Epidermal melanocyte (primary cell): ENCODE data around the gene PTGIR.

Experiments used
- DNase-seq: peaks from one replicate; pipeline ENCODE4 v3.0.0; 2011; ENCODE audit warnings: low spot score; ENCODE audit not compliant: insufficient read length

The PTGIR gene, protein sequence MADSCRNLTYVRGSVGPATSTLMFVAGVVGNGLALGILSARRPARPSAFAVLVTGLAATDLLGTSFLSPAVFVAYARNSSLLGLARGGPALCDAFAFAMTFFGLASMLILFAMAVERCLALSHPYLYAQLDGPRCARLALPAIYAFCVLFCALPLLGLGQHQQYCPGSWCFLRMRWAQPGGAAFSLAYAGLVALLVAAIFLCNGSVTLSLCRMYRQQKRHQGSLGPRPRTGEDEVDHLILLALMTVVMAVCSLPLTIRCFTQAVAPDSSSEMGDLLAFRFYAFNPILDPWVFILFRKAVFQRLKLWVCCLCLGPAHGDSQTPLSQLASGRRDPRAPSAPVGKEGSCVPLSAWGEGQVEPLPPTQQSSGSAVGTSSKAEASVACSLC

DNA sequence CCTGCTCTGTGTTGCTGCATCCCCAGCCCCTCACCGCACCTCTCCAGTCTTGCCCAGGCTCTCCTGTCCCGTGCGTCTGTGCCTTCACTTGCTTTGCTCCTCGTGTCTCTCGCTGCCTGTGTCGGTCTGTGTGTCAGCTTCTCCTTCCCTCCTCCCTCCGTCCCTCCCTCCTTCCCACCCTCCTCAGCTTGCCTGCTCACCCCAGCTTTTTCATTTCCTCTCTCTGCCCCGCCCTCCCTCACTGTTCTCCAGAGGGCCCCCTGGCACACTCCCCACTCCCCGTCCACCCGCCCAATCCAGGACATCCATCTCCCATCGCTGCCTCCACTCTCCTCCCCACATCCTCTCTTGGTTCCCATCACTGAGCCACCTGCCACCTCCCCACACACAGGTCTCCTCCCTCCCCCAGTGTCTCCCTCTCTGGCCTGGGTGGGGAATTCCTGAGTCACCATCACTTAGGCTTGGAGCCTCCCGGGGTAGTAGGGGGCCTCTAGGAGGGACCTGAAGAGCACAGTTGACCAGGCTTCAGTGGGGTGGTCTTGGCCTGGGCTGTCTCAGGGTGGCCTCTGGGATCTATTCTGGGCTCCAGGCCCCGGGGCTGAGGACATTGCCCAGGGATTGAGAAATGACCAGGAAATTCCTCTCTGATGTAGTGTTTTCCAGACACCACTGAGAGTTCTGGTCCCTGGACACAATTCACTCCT is at the start of gene PTGIR:
TSS of gene PTGIR (minus strand) at position 132 of the 704 bp plus-strand sequence. CDS start 864 bp downstream, outside the sequence.
- DNase-seq: no peak

- DNase-seq: no peak
Observed at GRCh38 chr19:46670813-46671212, 45.9 kb upstream of the PTGIR start.

DNA sequence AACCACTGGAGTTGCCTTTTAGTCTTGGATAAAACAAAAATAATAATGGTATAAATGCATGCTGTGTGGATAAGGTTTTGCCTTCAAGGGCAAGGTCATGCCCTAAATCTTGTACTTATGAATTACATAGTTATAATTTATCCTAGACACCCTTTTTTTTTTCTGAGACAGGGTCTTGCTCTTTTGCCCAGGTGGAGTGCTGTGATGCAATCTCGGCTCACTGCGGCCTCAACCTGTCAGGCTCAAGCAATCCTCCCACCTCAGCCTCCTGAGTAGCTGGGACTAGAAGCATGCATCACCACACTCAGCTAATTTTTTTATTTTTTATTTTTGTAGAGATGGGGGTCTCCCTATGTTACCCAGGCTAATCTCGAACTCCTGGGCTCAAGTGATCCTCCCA is 43.8 kb upstream of the PTGIR start:
- DNase-seq: no peak

- DNase-seq: no peak
Observed at GRCh38 chr19:46665072-46665471, 40.2 kb upstream of the PTGIR start.

DNA sequence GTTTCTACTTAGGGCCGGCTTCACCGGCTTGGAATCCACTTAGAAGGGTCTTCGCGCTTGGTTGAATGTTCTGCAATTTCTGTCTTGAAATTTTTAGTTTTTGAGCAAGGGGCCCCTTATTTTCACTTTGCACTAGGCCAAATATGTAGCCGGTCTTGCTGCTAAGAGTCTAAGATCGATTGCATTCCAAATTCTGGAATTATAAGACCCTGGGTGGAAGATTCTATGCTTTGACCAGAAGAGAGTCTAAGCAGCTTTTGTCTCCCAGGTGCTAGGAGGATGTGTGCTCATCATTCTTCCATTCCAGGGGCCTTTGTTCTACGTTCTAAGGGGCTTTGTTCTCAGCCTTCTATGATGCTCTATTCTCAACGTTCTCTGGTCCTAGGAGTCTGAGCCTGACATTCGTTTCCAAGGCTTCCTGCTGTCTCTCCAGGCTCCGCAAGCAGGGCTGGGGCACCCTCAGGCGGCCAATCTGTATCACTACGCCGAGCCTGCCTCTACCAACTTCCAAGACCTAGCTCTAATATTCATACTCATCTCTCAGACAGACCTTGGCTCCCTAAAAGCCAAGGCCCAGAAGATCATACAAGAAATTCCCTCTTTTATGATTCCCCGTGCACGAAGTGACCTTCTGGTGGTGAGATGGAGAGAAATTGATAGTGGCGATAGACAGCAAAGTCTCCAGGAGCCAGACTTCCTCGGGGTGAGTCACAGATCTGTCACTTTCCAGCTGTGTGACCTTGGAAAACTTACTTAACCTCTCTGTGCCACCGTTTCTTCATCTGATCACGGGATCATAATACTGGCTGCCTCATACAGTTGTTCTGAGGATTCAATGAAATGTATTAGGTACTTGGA is 37.1 kb upstream of the PTGIR start:
- peak; percentile 87 for DNase-seq

- DNase-seq: peak; percentile 96
Observed at GRCh38 chr19:46661020-46661731, 36.3 kb upstream of the PTGIR start, which contains the start of gene DACT3. DACT3 (minus strand) TSS chr19:46661182; CDS start chr19:46661064, 118 bp downstream.

DNA sequence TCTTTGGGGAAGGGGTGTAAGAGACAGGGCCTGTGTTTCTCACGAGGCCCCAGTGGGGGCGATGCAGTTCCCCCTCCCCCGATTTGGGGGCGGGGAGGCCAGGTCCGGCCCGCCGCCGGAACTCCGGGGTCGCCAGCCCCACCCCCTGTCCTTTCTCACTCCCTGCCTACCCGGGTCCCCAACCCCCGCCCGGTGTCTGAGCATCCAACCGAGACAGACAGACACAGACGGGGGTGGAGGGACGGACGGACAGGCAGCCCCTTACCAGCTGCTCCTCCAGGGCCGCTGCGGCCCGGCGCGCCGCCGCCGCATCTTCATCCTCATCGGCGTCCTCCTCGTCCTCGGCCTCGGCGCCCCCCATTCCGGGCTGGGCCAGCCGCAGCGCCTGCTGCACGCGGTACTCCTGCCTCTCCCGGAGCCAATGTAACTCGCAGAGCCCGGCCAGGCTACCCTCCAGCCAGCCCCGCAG is 35.7 kb upstream of the PTGIR start:
- no peak for DNase-seq

DNA sequence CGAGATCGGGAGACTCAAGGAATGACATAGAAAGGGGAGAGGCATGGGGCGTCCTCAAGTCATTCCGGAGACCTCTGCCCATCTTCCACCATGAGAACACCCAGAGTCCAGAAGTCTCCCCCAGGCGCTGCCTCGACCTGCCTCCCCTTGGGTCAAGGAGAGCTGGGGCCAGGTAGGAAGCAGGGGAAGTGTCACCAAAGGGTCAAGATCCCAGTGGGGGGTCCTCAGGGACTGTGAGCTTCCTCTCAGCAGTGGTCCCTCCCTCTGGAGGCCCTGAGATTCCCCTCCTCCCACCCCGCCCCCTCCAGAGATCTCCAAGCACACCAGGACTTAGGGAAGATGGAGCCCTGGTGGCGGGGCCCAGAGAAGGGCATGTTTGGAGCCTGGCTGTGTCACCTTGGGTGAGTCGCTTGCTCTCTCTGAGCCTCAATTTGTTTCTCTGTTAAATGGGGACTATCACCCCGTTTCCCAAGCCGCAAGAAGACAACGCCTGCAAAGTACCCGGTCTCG is 35.2 kb upstream of the PTGIR start:
- DNase-seq: no peak

DNA sequence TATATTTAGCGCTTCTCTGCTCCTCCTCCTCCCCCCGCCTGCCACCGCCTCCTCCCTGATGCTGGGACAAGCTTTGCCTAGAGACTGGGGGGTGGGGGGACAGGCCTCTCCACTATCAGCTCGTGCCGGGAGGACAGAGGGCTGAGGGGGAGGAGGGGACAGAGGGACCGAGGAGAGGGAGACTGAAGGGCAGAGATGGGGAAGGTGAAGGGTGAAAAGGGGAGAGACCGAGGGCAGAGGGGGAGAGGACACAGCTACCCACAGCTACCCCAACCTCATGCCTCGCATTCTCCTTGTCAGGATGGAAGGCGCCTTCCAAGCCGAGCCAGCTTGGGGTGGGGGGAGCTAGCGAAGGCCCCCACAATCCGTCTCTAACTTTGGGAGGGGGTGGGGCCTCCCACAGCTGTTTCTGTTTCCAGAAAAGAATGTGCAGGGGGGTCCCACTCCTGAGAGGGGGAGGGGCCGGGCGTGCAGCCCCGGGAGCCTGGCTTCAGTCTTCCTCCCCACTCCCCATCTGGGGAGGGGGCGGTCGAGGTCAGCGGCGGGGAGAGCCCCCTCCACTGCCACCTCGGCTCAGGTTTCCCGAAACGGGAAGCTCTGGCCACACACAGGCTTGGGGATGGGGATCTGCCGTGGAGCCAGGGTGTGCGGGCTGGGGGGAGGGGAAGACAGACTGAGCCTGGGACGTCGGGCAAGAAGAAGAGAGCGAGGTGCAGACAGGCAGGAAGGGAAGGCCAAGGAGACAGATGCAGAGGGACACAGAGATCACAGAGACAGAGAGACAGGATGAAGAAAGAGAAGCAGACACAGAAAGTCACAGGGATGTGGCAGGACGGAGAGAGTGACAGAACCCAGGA is 34.5 kb upstream of the PTGIR start:
- no peak for DNase-seq

DNA sequence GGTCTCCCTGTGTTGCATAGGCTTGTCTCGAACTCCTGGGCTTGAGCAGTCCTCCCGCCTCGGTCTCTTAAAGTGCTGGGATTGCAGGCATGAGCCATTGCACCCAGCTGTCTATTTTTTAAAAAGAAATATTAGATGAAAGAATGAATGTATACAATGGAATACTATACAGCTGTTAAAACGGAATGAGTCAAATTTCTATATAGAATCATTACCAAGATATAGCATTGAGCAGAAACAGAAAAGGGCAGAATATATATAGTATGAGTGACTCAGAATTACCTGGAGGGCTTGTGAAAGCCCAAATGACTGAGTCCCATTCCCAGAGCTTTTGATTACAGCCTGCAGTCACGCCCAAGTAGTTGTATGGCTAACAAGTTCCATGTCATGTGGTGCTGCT is 31.7 kb upstream of the PTGIR start:
- no peak for DNase-seq

GRCh38 chr19:46654621-46655152 is 29.8 kb upstream of the PTGIR start:
- DNase-seq: peak; percentile 93

DNA sequence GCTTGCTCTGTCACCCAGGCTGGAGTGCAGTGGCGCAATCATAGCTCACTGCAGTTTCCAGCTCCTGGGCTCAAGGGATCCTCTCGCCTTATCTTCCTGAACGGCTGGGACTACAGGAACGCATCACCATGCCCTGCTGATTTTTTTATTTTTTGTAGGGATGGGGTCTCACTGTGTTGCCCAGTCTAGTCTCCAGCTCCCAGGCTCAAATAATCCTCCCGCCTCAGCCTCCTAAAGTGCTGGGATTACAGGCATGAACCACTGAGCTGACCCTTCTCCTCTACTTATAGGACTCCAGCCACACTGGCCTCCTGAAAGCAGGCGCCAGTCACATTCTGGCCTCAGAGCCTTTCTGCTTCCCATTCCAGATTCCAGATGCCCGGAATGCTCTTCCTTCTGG is 25.6 kb upstream of the PTGIR start:
- no peak for DNase-seq

DNA sequence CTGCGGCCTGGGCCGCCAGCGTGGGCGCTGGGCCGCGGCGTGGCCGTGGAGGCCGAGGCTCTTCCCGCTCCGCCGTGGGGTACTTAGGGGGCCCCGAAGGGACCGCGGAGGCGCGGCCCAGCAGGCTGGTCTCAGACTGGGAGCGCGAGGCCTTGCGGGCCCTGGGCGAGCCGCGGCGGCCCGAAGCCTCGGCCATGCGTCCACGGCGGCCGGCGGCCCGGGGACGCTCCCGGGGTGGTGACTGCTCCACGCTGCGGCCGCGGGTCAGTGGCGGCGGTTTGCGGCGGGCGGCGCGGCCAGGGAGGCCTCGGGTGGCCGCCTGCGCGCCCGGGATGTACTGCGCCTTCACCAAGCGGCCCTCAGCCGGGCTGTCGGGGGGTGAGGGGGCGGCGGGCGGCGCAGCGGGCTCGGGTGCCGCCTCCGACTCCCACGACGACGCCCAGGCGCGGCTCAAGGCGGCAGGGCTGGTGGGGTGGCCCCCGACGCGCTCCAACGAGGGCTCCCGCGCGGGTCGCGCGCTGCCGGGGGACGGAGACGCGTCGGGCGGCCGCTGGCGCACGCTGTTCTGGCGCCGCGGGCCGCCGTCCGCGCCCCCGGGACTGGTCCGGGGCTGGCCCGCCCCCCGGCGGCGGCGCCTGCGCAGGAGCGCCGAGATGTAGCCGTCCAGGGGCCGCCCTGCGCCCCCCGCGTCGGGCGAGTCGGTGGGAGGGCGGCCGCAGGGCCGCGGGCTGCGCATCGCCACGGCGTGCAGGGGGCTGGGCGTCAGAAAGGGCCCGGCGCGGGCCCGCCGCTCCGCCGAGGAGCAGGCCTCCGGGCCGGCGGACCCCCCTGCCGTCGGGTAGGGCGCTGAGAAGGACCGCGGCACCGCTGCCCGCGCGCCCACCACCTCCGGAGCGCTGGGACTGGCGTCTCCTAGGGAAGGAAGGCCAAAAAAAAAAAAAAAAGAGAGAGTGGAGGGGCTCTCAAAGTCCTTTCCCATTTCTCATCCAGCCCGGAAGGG is 24.4 kb upstream of the PTGIR start:
- DNase-seq: no peak

- DNase-seq: peak; percentile 19
Observed at GRCh38 chr19:46648060-46648960, 23.4 kb upstream of the PTGIR start.

DNA sequence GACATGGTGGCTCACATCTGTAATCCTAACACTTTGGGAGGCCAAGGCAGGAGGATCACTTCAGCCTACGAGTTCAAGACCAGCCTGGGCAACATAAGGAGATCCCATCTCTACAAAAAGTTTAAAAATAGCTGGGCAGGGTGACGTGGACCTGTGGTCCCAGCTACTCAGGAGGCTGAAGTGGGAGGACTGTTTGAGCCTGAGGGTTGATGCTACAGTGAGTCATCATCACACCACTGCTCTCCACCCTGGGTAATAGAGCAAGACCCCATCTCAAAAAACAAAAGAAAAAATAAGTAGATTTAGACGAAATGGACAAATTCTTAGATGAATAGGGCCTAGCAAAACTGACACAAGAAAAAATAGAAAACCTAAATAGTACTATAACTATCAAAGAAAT is 21.5 kb upstream of the PTGIR start:
- DNase-seq: no peak

GRCh38 chr19:46644720-46645119 is 19.8 kb upstream of the PTGIR start:
- no peak for DNase-seq

GRCh38 chr19:46640656-46641055 is 15.8 kb upstream of the PTGIR start:
- DNase-seq: no peak
